NCI-H69 (cell line): ENCODE data around the gene CGNL1.
A peak's percentile ranks its signal among the peaks of the same experiment; 100 is the strongest.

ENCODE experiments used
- DNase-seq: peaks from one replicate; lab custom pipeline; 2025; lab: John Stamatoyannopoulos, UW

The CGNL1 gene

DNA sequence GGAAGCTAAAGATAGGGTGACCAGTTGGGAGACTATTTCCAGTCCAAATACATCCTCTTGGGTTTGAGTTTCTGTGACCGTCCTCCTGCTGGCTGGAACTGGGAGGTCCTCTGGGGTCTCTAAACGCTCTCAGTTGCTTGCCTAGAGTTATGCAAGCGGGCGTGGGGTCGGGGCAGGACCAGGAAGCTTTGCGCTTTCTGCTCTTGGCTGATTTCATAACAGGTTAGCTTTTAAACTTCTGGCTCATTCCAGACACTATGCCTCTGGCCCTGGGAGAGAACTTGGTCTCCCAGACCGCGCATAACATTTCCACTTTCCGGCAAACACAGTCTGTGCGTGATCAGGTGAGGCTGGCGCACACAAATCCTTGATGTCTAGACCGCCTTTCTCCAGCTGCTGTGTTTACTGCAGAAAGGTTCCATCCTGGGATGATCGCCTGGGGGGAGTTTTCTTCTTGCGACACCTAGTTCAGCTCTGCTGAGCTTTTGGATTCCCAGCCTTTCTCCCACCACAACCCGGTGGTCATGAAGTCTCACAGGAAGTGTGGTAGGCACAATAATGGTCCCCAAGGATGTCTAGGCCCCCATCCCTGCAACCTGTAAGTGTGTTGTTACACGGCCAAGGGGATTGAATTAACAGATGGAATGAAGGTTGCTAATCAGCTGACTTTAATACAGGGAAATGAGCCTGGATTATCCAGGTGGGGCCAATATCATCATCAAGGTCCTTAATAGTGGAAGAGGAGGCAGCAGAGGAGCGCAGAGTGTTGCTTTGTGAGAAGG is 23.6 kb upstream of the CGNL1 start:
- no peak for DNase-seq

- DNase-seq, result no peak
Measured at GRCh38 chr15:57353317-57353804, 22.9 kb upstream of the CGNL1 start.

DNA sequence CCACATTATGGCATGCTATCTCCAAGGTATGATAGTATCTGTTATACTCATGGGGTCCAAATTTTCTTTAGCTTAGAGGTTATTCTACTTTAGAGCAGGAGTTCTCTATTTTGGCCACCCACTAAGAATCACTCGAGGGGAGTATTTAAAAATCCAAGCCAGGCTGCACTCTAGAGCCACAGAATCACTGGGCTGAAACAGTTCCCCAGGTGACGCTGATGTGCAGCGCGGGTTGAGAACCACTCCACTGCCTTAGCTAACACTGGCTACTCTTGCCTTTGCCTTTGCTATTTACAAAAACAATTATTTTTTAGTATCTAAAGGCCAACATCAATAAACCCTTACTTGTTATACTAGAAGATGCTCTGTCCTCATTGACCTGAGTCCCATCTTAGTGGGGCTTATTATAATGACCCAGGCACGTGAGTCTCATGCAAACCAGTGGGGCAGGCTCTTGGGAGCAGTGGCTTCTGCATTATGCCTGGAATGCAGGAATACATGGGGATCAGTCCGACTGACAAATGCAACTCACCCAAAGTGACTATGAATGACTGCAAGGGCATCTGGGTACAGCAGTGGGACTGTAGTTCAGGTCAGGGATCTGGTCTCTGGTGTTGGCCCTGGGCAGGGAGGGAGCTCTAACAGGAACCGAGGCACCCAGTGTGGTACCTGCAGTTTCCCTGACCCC is 21.7 kb upstream of the CGNL1 start:
- DNase-seq, result no peak

GRCh38 chr15:57355259-57355658 is 21.0 kb upstream of the CGNL1 start:
- DNase-seq, result peak; percentile 47

- no peak for DNase-seq
Measured at GRCh38 chr15:57356178-57356577, 20.1 kb upstream of the CGNL1 start.

- DNase-seq, result no peak
Measured at GRCh38 chr15:57356636-57357035, 19.7 kb upstream of the CGNL1 start.

DNA sequence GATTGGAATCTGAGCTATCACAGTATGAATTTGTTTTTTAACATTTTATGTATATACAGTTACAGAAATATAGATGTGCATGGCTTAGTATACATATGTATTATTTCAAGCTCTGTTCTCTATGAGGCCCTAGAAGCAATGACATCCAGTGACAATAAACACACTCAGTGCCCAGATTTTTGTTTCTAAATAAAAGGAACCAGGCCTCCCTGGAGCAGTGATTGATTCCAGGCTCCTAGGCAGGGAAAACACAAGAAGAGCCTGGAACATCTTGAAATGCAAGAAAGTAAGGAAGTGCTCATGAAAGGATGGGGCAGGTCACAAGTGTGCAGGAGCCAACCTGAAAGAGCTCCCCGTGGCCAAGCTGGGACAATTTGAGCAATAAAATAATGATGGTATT is 18.5 kb upstream of the CGNL1 start:
- no peak for DNase-seq

GRCh38 chr15:57358571-57358970 is 17.7 kb upstream of the CGNL1 start:
- DNase-seq, result no peak

GRCh38 chr15:57363661-57364060 is 12.6 kb upstream of the CGNL1 start:
- no peak for DNase-seq

DNA sequence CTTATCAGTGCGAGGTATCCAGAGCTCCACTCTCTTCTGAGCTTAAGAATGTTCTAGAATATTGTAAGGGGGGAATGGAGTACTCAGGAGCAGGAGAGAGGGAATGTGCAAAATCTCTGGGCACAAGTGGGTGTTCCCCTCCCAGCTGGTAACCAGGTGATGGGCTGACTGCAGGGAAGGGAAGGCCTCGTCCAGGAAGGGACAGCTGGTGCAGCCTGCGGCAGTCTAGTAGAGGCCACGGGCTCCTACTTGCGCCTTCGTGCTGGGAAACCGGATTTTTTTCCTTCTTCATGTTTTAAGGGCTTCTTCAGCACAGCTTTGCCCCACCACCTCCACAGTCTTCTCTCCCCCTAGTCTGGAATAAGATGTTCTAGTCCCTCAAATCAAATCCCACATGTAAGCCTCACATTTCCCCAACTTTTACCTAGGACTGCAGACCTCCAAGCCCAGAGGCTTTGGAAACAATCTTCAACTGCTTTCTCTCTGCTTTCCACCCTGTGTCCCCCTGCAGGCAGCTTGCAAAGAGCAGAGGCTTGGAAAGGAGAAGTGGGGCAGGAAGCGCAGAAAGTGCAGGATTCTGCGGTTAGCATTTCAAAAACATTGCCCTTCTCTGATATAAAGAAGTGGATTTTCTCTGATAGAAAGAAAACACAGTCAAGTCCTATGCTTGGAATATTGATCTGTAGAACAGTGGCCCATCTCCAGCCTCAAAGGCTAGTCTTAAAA is 11.9 kb upstream of the CGNL1 start:
- no peak for DNase-seq

- no peak for DNase-seq
Measured at GRCh38 chr15:57367556-57367955, 8.7 kb upstream of the CGNL1 start.

- DNase-seq, result no peak
Measured at GRCh38 chr15:57370929-57371328, 5.4 kb upstream of the CGNL1 start.

DNA sequence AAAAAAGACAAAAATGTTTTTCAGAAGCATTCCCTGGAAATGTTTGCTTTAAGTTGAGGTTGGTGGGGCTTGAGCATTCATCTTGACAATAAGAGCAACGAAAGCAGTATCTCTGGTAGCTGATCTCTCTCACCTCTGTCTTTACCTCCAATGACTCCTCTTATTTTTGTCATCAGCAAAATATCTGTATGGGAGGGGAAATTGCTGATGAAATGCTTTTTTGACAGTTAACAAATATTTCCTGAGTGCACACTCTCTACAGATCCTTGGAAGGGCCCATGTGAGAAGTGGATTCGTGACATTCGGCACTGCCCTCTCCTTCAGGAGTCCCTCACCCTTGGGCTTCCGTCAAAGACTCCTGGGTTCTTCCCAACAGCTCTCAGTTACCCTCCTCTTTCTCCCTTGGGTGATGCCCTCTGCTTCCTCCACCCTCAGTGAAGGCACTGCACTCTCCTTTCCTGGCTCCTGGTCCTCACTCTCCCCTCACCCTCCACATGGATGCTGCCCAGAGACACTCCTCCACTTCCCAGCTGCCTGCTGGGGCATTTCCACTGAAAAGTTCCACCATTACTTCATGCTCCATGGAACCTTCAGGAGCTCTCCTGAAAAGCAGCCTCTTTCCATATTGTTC is 2.9 kb upstream of the CGNL1 start:
- DNase-seq, result no peak

- DNase-seq, result no peak
Measured at GRCh38 chr15:57373882-57374276, 2.4 kb upstream of the CGNL1 start.

DNA sequence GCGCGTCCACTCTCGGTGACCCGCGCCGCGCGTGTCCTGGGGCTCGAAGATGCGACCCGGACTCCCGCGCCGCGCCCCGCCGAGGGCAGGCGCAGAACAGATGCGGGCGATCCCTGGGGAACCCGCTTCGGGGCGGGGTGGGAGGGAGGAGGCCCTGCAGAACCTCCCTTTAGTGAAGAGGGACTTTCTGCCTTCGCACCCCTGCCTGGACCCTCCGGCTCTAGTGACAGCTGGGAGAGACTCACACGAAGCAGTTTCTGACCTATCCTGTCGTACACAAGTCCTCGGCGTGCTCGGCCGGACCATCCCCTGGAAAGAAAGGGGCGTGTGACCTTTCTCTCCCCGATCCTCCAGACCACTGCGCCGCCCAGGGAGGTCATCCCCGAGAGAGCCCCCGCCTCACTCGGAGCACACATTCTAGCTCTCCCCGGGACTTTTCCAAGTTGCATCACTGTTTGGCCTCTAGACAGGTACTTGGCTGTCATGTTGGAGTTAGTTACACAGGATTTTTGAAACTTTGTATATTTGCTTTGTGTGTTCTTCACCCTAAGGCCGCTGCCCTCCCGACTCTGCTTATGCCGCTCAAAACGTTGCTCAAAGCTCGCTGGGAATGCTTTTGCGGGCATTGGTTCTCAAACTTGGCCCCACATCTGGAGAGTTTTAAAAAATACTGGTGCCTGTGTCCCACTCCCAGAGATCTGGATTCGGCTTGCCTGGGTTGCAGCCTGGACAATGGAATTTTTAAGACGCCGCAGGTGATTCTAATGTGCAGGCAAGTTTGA is 582 bp downstream of the CGNL1 start:
- peak; percentile 72 for DNase-seq

- DNase-seq, result peak; percentile 54
Measured at GRCh38 chr15:57377478-57377847, 1.2 kb downstream of the CGNL1 start.

DNA sequence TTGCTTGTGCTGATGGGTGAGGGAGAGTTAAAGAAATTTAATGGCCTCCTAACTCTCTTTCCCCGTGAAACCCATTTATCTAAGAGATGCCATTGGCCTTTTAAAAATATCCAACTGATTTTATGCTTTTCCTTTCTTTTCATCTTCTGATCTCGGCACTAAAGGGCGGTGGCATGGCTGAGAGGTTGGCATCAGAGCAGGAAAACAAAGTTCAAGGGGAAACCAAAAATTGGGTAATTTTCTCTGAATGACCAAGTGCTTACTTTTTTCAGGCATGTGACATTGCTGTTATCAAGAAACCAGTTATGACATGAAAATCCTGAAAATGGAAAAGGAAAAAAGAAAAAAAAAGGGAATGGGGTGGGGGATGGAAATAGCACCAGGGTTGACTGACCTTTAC is 3.2 kb downstream of the CGNL1 start:
- no peak for DNase-seq

DNA sequence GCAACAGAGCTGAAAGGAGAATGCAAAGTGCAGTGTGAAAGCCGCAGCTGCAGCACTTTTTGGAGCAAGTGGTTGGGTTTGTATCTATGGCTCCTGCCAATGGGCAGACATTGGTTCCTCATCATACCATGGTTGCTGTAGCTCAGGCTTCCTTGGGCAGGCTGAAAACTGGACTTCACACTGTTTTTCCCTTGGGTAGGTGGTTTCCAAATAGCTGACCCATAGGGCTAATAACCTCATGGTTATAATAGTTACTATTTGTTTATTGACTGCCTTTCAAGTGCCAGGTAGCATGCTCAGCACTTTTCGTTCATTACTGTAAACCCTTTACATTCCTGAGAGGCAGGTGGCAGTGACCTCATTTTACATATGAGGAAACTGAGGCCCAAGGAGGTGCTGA is 4.5 kb downstream of the CGNL1 start:
- no peak for DNase-seq

DNA sequence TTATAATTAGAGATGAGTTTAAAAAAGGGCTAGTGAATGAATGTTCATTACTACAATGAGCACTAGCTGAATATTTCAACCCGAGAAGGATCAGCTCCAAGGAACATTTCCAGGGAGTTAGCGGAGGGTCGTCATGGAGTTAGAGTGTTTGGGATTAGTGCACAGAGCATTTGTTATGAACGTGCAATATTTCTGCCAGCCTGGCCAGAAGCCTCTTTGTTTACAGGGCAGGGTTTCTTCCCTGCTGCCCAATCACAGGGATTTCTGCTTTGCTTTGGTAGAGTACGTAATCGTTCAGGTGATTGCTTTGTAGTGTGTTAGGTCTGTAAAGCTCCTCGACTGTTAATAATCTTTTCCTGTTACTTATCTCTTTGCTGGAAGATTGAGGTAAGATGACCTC is 5.9 kb downstream of the CGNL1 start:
- peak; percentile 58 for DNase-seq

DNA sequence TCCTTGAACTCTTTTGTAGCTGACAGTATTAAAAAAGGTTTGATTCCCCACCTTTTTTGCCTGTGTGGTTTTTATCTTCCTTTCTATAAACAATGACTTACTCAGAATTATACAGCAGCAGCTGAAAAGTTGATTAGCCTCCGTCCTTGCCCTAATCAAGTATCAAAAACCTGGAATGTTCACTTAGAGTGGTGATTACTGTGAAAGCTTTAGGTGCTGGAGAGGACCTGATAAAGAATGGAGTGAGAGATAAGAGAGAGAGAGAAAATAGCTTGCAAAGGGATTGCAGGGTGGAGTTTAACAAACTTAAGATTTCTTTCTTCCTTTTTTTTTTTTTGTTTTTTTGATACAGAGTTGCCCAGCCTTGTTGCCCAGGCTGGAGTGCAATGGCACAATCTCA is 6.7 kb downstream of the CGNL1 start:
- DNase-seq, result no peak

DNA sequence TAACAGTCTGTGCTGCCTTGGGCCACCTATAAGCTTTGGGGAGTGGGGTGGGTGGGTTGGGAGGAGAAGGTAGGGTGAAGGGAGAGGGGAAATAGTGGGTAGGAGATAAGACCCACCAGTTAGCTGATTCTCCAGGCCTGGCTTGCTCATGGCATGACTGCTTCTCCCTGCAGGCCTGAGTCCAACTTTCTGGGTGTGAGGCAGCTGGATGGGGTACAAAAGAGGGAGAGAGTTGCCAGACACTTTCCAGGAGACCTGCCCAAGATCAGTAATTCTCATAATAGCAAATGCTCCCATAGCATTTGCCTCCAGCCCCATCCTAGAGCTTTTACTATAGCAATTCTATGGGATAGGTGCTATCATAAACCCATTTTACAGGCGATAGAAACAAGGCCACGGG is 7.7 kb downstream of the CGNL1 start:
- no peak for DNase-seq

DNA sequence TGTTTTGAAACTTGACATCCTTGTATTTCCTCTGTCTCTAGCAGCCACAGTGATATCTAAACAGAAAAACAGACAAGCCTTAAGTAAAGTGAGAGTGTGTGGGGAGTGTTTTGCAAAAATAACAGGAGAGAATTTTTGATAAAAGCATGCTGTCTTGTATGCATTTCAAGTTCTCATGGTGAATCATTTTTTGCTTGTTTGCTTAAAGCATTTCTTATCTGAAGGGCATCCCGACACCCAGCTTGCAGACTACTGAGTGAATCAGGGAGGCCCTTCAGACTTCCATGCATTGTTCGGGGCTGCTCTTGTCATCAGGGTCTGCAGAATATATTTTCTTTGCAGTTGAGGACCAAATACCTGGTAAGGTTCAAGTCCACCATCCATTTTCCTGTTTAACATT is 8.5 kb downstream of the CGNL1 start:
- no peak for DNase-seq
